Tibial nerve (tissue), 4 donors: ENCODE results near the gene TTC21B.

Experiments used
- EP300 ChIP-seq, 2 donors: sonication (generic); formaldehyde crosslinking; IDR thresholded peaks; one replicate each; pipeline ENCODE4 v1.6.1; 2017; ENCODE audit warnings: antibody characterized with exemption in 2 of 2, mild to moderate bottlenecking in 1 of 2
- POLR2A ChIP-seq, 2 donors: fragments of 450-650 bp; IDR thresholded peaks; one replicate each; pipeline ENCODE4 v1.6.1; 2017; ENCODE audit warnings: antibody characterized with exemption in 2 of 2, mild to moderate bottlenecking in 2 of 2, moderate library complexity in 2 of 2
- TF ChIP-seq, protein P1 (sequence below), 5 experiments: fragments of 200-600 bp in 3 of 5; fragments of 450-650 bp in 2 of 5; sonication (generic) in 3 of 5; IDR thresholded peaks; one replicate each; pipeline ENCODE4 v1.5.1; 2016 to 2019; ENCODE audit warnings: antibody characterized with exemption in 5 of 5, mild to moderate bottlenecking in 3 of 5, moderate library complexity in 2 of 5

DNA sequence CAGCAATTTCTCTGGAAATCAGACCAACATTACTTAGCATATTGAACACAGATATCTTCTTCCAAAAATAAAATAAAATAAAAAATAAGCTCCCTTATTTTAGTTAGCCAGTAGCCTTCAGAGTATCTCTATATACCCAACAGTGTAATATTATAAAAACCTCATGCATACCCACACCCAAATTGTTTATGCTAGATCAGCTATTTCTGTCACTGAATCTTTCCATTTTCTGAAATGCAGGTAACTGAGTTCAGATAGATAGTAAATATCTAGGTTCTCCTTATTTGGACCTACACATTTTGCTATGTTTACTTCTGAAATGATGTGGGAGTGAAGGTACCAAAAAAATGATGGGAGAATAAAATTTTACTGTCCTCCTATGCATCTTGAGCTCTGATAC is 39.9 kb downstream of the TTC21B start:
- TF ChIP-seq, protein P1, sequence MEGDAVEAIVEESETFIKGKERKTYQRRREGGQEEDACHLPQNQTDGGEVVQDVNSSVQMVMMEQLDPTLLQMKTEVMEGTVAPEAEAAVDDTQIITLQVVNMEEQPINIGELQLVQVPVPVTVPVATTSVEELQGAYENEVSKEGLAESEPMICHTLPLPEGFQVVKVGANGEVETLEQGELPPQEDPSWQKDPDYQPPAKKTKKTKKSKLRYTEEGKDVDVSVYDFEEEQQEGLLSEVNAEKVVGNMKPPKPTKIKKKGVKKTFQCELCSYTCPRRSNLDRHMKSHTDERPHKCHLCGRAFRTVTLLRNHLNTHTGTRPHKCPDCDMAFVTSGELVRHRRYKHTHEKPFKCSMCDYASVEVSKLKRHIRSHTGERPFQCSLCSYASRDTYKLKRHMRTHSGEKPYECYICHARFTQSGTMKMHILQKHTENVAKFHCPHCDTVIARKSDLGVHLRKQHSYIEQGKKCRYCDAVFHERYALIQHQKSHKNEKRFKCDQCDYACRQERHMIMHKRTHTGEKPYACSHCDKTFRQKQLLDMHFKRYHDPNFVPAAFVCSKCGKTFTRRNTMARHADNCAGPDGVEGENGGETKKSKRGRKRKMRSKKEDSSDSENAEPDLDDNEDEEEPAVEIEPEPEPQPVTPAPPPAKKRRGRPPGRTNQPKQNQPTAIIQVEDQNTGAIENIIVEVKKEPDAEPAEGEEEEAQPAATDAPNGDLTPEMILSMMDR (IDR thresholded peaks at IDR 0.05), result no peak
- TF ChIP-seq POLR2A (IDR thresholded peaks at IDR 0.05) (no peak), EP300 (IDR thresholded peaks at IDR 0.05) (no peak)
